ENCODE data around the gene LRRC10B. TPM values are rescaled to one million over a fixed set of nuclear protein-coding genes. Genes with fewer than 3 reads are reported as not detected.

Gene LRRC10B
- polyA plus RNA-seq, 2 of the 4 experiments (the other 2 are of a cell fraction) = 0.03 to 0.04 TPM

DNA sequence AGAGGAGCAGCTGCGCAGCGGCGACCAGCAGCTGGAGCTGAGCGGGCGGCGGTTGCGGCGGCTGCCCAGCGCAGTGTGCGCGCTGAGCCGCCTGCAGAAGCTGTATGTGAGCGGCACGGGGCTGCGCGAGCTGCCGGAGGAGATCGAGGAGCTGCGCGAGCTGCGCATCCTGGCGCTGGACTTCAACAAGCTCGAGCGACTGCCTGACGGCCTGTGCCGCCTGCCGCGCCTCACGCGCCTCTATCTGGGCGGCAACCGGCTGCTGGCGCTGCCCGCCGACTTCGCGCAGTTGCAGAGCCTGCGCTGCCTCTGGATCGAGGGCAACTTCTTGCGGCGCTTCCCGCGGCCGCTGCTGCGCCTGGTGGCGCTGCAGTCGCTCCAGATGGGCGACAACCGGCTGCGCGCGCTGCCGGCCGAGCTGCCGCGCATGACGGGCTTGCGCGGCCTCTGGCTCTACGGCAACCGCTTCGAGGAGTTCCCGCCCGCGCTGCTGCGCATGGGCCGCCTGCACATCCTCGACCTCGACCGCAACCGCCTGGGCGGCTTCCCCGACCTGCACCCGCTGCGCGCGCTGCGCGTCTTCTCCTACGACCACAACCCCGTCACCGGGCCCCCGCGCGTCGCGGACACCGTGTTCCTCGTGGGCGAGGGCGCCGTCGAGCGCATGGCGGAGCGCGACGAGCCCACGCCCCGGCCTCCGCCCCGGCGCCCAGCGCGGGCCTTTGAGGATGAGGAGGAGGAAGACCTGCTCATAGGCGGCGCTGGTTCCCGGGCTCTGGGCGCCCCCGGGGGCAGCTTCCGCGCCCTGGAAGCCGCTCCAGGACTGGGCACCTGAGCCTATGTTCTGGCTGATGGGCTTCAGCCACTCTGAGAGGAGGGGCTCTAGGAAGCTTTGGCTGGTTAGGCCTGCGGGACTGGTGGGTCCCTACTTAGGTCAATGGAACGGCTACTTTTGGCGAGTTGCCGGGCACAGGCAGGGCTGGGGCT lies 787 bp downstream of the LRRC10B start (continued):
- TF ChIP-seq NR3C1 (IDR thresholded peaks at IDR 0.05) (no peak), RFX5 (IDR thresholded peaks at IDR 0.05) (no peak), ZSCAN20 (CRISPR knock-in tag; IDR thresholded peaks at IDR 0.05) (no peak), ZNF302 (CRISPR knock-in tag; IDR thresholded peaks at IDR 0.05) (0 out of 2 replicates have a peak, but pooled peaks have one; percentile 30), POLR2AphosphoS2 (conservative IDR thresholded peaks at IDR 0.05; ENCODE audit: low read length) (no peak), CHD4 (IDR thresholded peaks at IDR 0.05; ENCODE audit: borderline replicate concordance) (no peak), NFE2L2 (conservative IDR thresholded peaks at IDR 0.05; ENCODE audit: low read length) (no peak), EP300 (IDR thresholded peaks at IDR 0.05) (no peak), RCOR1 (IDR thresholded peaks at IDR 0.05; ENCODE audit: low read depth, low read length) (no peak), HDAC2 (IDR thresholded peaks at IDR 0.05) (peak; percentile 82; the same call in 1 of the 2 replicates), KDM1A (IDR thresholded peaks at IDR 0.05; ENCODE audit: low read depth) (no peak), MYC (IDR thresholded peaks at IDR 0.05; ENCODE audit: borderline replicate concordance, low read length) (no peak), EHF (CRISPR knock-in tag; IDR thresholded peaks at IDR 0.05) (no peak), BHLHE40 (IDR thresholded peaks at IDR 0.05; ENCODE audit: low read depth, low read length) (no peak), FOSB (CRISPR knock-in tag; IDR thresholded peaks at IDR 0.05) (no peak), SREBF2 (IDR thresholded peaks at IDR 0.05) (no peak), HEYL (CRISPR knock-in tag; IDR thresholded peaks at IDR 0.05) (no peak), CEBPB (IDR thresholded peaks at IDR 0.05) (no peak), RAD21 (conservative IDR thresholded peaks at IDR 0.05 in 1 of 2, IDR thresholded peaks at IDR 0.05 in 1 of 2) (peak in 1 of 2 experiments; percentile 20; a peak in 3 of 5 replicates), POLR2A (IDR thresholded peaks at IDR 0.05; ENCODE audit: low read length) (no peak), MAFK (IDR thresholded peaks at IDR 0.05; ENCODE audit: partially characterized antibody) (no peak), RARB (CRISPR knock-in tag; IDR thresholded peaks at IDR 0.05) (no peak), FOXS1 (CRISPR knock-in tag; IDR thresholded peaks at IDR 0.05) (no peak), TP53 (CRISPR knock-in tag; IDR thresholded peaks at IDR 0.05) (no peak), CHD2 (IDR thresholded peaks at IDR 0.05; ENCODE audit: low read length, partially characterized antibody) (no peak), TFCP2L1 (CRISPR knock-in tag; IDR thresholded peaks at IDR 0.05) (0 out of 2 replicates have a peak, but pooled peaks have one; percentile 4), ESRRA (IDR thresholded peaks at IDR 0.05; ENCODE audit: borderline replicate concordance, low read length) (no peak), HOXB5 (CRISPR knock-in tag; IDR thresholded peaks at IDR 0.05) (peak; percentile 81; the same call in 1 of the 2 replicates)
- TF ChIP-seq, protein P1, sequence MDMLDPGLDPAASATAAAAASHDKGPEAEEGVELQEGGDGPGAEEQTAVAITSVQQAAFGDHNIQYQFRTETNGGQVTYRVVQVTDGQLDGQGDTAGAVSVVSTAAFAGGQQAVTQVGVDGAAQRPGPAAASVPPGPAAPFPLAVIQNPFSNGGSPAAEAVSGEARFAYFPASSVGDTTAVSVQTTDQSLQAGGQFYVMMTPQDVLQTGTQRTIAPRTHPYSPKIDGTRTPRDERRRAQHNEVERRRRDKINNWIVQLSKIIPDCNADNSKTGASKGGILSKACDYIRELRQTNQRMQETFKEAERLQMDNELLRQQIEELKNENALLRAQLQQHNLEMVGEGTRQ (IDR thresholded peaks at IDR 0.05) = no peak
- TF ChIP-seq, protein P2, sequence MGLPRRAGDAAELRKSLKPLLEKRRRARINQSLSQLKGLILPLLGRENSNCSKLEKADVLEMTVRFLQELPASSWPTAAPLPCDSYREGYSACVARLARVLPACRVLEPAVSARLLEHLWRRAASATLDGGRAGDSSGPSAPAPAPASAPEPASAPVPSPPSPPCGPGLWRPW (IDR thresholded peaks at IDR 0.05) = no peak
- TF ChIP-seq, protein P3, sequence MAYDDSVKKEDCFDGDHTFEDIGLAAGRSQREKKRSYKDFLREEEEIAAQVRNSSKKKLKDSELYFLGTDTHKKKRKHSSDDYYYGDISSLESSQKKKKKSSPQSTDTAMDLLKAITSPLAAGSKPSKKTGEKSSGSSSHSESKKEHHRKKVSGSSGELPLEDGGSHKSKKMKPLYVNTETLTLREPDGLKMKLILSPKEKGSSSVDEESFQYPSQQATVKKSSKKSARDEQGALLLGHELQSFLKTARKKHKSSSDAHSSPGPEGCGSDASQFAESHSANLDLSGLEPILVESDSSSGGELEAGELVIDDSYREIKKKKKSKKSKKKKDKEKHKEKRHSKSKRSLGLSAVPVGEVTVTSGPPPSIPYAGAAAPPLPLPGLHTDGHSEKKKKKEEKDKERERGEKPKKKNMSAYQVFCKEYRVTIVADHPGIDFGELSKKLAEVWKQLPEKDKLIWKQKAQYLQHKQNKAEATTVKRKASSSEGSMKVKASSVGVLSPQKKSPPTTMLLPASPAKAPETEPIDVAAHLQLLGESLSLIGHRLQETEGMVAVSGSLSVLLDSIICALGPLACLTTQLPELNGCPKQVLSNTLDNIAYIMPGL (CRISPR knock-in tag; IDR thresholded peaks at IDR 0.05; ENCODE audit: borderline replicate concordance) = no peak
- TF ChIP-seq, protein P4, sequence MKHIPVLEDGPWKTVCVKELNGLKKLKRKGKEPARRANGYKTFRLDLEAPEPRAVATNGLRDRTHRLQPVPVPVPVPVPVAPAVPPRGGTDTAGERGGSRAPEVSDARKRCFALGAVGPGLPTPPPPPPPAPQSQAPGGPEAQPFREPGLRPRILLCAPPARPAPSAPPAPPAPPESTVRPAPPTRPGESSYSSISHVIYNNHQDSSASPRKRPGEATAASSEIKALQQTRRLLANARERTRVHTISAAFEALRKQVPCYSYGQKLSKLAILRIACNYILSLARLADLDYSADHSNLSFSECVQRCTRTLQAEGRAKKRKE (CRISPR knock-in tag; IDR thresholded peaks at IDR 0.05; ENCODE audit: low read depth) = peak; percentile 84; the same call in 1 of the 2 replicates
- TF ChIP-seq, protein P5, sequence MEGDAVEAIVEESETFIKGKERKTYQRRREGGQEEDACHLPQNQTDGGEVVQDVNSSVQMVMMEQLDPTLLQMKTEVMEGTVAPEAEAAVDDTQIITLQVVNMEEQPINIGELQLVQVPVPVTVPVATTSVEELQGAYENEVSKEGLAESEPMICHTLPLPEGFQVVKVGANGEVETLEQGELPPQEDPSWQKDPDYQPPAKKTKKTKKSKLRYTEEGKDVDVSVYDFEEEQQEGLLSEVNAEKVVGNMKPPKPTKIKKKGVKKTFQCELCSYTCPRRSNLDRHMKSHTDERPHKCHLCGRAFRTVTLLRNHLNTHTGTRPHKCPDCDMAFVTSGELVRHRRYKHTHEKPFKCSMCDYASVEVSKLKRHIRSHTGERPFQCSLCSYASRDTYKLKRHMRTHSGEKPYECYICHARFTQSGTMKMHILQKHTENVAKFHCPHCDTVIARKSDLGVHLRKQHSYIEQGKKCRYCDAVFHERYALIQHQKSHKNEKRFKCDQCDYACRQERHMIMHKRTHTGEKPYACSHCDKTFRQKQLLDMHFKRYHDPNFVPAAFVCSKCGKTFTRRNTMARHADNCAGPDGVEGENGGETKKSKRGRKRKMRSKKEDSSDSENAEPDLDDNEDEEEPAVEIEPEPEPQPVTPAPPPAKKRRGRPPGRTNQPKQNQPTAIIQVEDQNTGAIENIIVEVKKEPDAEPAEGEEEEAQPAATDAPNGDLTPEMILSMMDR (IDR thresholded peaks at IDR 0.05) = peak; percentile 54
- TF ChIP-seq, protein P6, sequence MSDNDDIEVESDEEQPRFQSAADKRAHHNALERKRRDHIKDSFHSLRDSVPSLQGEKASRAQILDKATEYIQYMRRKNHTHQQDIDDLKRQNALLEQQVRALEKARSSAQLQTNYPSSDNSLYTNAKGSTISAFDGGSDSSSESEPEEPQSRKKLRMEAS (IDR thresholded peaks at IDR 0.05) = peak; percentile 97
- TF ChIP-seq, protein P7, sequence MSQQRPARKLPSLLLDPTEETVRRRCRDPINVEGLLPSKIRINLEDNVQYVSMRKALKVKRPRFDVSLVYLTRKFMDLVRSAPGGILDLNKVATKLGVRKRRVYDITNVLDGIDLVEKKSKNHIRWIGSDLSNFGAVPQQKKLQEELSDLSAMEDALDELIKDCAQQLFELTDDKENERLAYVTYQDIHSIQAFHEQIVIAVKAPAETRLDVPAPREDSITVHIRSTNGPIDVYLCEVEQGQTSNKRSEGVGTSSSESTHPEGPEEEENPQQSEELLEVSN (IDR thresholded peaks at IDR 0.05; ENCODE audit: borderline replicate concordance, low read depth) = peak; percentile 100
- TF ChIP-seq, protein P8, sequence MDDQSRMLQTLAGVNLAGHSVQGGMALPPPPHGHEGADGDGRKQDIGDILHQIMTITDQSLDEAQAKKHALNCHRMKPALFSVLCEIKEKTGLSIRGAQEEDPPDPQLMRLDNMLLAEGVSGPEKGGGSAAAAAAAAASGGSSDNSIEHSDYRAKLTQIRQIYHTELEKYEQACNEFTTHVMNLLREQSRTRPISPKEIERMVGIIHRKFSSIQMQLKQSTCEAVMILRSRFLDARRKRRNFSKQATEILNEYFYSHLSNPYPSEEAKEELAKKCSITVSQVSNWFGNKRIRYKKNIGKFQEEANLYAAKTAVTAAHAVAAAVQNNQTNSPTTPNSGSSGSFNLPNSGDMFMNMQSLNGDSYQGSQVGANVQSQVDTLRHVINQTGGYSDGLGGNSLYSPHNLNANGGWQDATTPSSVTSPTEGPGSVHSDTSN (IDR thresholded peaks at IDR 0.05) = no peak
